Ectodermal cell (in vitro differentiated cells): Measurements from ENCODE around the gene WDR27.

Experiments
- H3K27ac ChIP-seq: 2 replicates; pipeline ENCODE4 v1.7.0; 2013; ENCODE audit warnings: mild to moderate bottlenecking, low read depth, low read length; ENCODE audit not compliant: insufficient read depth, poor library complexity, severe bottlenecking
- H3K27me3 ChIP-seq: 2 replicates; pipeline ENCODE4 v1.7.0; 2013; ENCODE audit warnings: mild to moderate bottlenecking, low read length; ENCODE audit not compliant: insufficient read depth, control insufficient read depth, poor library complexity, severe bottlenecking
- H3K36me3 ChIP-seq: one replicate; pipeline ENCODE4 v1.7.0; 2013; ENCODE audit warnings: low read length; ENCODE audit not compliant: control insufficient read depth, insufficient read depth
- H3K4me1 ChIP-seq: one replicate; pipeline ENCODE4 v1.7.0; 2013; ENCODE audit warnings: low read length; ENCODE audit not compliant: control insufficient read depth, insufficient read depth
- H3K4me3 ChIP-seq: 2 replicates; pipeline ENCODE4 v1.7.0; 2013; ENCODE audit warnings: low read depth, low read length, control low read depth; ENCODE audit not compliant: insufficient read depth
- H3K9me3 ChIP-seq: 2 replicates; pipeline ENCODE4 v1.7.0; 2013; ENCODE audit warnings: mild to moderate bottlenecking, low read length, moderate library complexity; ENCODE audit not compliant: control insufficient read depth
- WGBS, 2 experiments: methylation state at CpG; one replicate each; pipeline ENCODE4 v1.1.7; 2013; ENCODE audit warnings: missing lambda C conversion rate in 2 of 2; 5-methylcytosine and 5-hydroxymethylcytosine counted together

Gene WDR27

DNA sequence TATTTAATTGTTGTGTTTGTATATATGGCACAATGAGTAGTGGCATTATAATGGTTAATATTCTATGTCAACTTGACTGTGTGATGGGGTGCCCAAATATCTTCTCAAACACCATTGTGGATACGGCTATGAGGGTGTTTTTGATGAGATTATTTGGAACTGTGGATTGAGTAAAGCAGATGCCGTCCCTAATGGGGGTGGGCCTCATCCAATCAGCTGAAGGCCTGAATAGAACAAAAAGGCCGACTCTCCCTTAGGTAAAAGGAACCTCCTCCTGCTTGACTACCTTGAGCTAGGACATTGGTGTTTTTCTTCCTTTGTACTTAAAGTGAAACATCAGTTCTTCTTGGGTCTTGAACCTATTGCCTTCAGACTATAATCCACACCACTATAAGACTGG lies 207.8 kb downstream of the WDR27 start:
- no peak overlapping the region for H3K4me3 ChIP-seq
- no peaks in the 10 kb centered on the region for H3K36me3 ChIP-seq
- no peaks in the 10 kb centered on the region for H3K9me3 ChIP-seq
- no peaks in the 10 kb centered on the region for H3K27me3 ChIP-seq
- 92 to 93% methylated on average over 3 of the region's 3 CpGs for WGBS, 2 experiments
- no peak overlapping the region for H3K27ac ChIP-seq
- no peaks in the 10 kb centered on the region for H3K4me1 ChIP-seq

- Histone ChIP-seq H3K27me3 (no peaks in the 10 kb centered on the region), H3K36me3 (no peaks in the 10 kb centered on the region), H3K4me3 (no peak overlapping the region), H3K4me1 (no peaks in the 10 kb centered on the region), H3K27ac (no peak overlapping the region), H3K9me3 (no peaks in the 10 kb centered on the region)
- 94 to 96% methylated on average over 1 of the region's 1 CpG for WGBS, 2 experiments
These were observed 210.3 kb downstream of the WDR27 start for GRCh38 chr6:169491482-169491881.

GRCh38 chr6:169490830-169491229 lies 211.0 kb downstream of the WDR27 start:
- no peaks in the 10 kb centered on the region for H3K27me3 ChIP-seq
- H3K36me3 ChIP-seq, result no peaks in the 10 kb centered on the region
- WGBS, 2 experiments, result 93 to 95% methylated on average over 5 of the region's 5 CpGs
- no peak overlapping the region for H3K27ac ChIP-seq
- H3K4me3 ChIP-seq, result no peak overlapping the region
- H3K4me1 ChIP-seq, result no peaks in the 10 kb centered on the region
- H3K9me3 ChIP-seq, result no peaks in the 10 kb centered on the region

DNA sequence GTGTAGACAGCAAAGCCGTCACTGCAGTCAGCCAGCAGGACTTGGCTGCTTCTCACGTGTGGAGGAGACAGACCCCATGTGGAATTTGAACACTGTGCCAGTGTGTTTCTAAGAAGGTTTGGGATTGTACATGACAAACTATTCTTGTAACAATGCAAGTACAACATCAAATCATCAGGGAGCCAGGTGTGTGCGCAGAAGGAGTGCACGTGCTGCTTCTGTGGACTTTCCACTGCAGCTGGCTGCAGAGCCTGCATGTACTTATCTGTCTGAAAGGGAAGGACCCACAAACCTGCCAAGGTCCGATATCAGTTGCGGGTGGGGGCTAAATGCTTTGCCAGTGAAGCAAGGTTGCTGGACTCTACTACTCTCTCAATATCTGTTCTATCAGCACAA lies 211.6 kb downstream of the WDR27 start:
- Histone ChIP-seq H3K36me3 (no peaks in the 10 kb centered on the region), H3K27me3 (no peaks in the 10 kb centered on the region), H3K4me3 (no peak overlapping the region), H3K27ac (no peak overlapping the region), H3K9me3 (no peaks in the 10 kb centered on the region), H3K4me1 (no peaks in the 10 kb centered on the region)
- 93 to 95% methylated on average over 6 of the region's 6 CpGs for WGBS, 2 experiments

GRCh38 chr6:169489563-169490245 lies 212.1 kb downstream of the WDR27 start:
- Histone ChIP-seq H3K27me3 (no peaks in the 10 kb centered on the region), H3K36me3 (no peaks in the 10 kb centered on the region), H3K27ac (no peak overlapping the region), H3K4me3 (no peak overlapping the region), H3K4me1 (no peaks in the 10 kb centered on the region), H3K9me3 (no peaks in the 10 kb centered on the region)
- WGBS, 2 experiments, result 86 to 88% methylated on average over 8 of the region's 8 CpGs

DNA sequence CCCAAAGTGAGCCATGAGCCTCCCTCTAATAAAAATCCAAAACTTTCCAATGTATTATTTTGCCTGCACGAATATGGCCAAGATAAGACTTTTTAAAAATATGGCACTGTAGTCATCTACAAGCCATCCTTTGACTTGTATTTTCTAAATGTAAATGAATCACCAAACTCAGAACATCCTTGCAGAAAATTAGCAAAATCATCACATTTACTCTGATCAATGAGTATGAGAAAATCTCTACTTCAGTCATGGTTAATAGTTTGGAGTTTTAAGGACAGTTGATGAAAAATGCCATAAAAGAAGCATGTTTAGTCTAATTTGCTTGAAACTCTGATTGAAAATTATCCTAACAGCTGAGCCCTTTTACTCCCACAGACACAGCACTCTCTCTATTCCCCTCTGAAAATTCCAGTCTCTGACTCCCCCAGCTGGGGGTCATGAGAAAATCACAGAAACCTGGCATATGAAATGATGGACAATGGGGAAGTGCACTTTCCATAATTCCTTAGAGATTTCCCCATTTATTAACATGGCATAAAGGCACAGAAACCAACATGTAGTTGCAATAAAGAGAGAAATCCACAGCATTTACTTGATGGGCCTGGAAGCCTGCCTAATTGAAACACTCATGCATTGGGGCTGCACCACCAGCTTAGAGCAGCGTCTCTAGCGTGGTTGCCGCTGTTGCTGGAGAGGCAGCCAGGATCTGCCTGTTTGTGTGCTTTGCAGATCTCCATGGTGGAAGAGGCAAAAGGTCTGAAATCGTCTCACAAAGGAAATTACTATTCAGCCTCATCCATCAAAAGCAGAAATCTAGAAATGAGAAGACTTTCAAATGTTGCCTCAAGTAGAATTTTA lies 214.0 kb downstream of the WDR27 start:
- Histone ChIP-seq H3K9me3 (no peaks in the 10 kb centered on the region), H3K27ac (no peak overlapping the region), H3K27me3 (no peaks in the 10 kb centered on the region), H3K4me3 (no peak overlapping the region), H3K36me3 (no peaks in the 10 kb centered on the region), H3K4me1 (no peaks in the 10 kb centered on the region)
- WGBS, 2 experiments, result 86 to 88% methylated on average over 5 of the region's 5 CpGs

DNA sequence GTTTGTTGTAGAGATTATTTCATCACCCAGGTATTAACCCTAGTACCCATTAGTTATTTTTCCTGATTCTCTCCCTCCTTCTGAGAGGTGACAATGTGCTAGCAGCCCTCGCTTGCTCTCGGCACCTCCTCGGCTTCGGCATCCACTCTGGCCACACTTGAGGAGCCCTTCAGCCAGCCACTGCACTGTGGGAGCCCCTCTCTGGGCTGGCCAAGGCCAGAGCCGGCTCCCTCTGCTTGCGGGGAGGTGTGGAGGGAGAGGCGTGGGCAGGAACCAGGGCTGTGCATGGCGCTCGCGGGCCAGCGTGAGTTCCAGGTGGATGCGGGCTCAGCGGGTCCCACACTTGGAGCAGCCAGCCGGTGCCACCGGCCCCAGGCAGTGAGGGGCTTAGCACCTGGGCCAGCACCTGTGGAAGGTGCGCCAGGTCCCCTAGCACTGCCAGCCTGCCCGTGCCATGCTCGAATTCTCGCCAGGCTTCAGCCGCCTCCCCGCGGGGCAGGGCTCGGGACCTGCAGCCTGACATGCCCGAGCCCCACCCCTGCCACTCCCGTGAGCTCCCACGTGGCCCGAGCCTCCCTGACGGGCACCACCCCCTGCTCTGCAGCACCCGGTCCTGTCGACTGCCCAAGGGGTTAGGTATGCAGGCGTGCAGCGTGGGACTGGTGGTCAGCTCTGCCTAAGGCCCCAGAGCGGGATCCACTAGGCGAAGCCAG lies 221.9 kb downstream of the WDR27 start:
- H3K36me3 ChIP-seq, result no peaks in the 10 kb centered on the region
- no peak overlapping the region for H3K4me3 ChIP-seq
- 95 to 97% methylated on average over 34 of the region's 34 CpGs for WGBS, 2 experiments
- no peaks in the 10 kb centered on the region for H3K27me3 ChIP-seq
- H3K27ac ChIP-seq, result no peak overlapping the region
- H3K4me1 ChIP-seq, result no peaks in the 10 kb centered on the region
- peaks cover 2% of the 10 kb centered on the region for H3K9me3 ChIP-seq

- Histone ChIP-seq H3K4me3 (no peak overlapping the region), H3K9me3 (peaks cover 2% of the 10 kb centered on the region), H3K36me3 (no peaks in the 10 kb centered on the region), H3K27ac (no peak overlapping the region), H3K27me3 (no peaks in the 10 kb centered on the region), H3K4me1 (no peaks in the 10 kb centered on the region)
- WGBS, 2 experiments, result 67% methylated on average over 1 of the region's 1 CpG; no CpG with 5 or more reads in 1 of the 2 experiments
These were observed 227.5 kb downstream of the WDR27 start for GRCh38 chr6:169474362-169474761.

- H3K4me1 ChIP-seq, result no peaks in the 10 kb centered on the region
- H3K27me3 ChIP-seq, result no peaks in the 10 kb centered on the region
- no peak overlapping the region for H3K4me3 ChIP-seq
- H3K27ac ChIP-seq, result no peak overlapping the region
- WGBS, 2 experiments, result 89 to 100% methylated on average over 1 of the region's 1 CpG
- no peaks in the 10 kb centered on the region for H3K36me3 ChIP-seq
- H3K9me3 ChIP-seq, result no peaks in the 10 kb centered on the region
These were observed 228.2 kb downstream of the WDR27 start for GRCh38 chr6:169473663-169474062.

DNA sequence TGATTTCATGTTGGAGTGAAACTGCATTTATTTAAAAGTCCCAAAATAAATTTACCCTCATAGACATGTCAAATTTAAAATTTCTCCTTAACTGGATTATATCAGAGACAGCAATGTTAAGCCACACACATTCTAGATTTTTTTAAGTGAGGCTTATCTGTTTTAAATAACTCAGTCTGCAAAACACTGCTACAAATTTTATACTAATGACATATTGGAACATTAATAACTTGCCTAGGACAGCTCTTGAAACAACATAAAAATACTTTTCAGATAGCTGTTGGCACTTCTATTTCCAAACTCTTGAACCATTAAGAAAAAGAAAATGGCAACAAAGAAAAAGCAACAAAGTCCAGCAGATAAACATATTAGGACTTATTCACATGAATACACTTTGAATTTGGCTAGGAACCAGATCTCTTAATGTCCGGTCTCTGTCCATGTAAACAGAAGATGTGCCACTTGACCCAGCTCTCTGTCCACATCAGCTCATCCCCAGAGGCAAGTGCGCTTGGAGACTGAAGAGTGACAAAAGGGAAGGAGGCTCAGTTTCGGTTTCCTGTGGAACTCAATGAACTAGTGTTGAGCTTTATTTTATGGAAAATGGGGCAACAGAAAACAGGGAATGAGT lies 228.9 kb downstream of the WDR27 start:
- Histone ChIP-seq H3K27ac (no peak overlapping the region), H3K4me1 (no peaks in the 10 kb centered on the region), H3K4me3 (no peak overlapping the region), H3K9me3 (no peaks in the 10 kb centered on the region), H3K27me3 (no peaks in the 10 kb centered on the region), H3K36me3 (no peaks in the 10 kb centered on the region)
- 95 to 97% methylated on average over 3 of the region's 3 CpGs for WGBS, 2 experiments
